ENCODE measurements around the gene ZFYVE9.

The ZFYVE9 gene

DNA sequence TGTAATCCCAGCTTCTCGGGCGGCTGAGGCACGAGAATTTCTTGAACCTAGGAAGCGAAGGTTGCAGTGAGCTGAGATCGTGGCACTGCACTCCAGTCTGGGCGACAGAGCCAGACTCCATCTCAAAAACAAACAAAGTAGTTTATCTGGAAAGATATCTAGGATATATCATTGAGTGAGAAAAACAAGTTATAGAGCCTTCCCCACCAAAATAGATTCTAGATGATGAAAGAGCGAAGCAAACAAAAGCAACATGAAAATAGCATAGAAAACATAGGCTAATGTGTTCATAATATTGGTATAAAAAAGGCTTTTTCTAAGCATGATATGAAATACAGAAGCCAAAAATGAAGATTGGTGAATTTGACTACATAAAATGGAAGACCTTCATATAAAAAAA, 52.1 kb downstream of the ZFYVE9 start:
- Histone ChIP-seq H3K4me2 (ENCODE audit: insufficient read depth, low read length) (no peak overlapping the region), H3K79me2 (ENCODE audit: insufficient read depth, low read length) (peaks cover 67% of the 10 kb centered on the region)

DNA sequence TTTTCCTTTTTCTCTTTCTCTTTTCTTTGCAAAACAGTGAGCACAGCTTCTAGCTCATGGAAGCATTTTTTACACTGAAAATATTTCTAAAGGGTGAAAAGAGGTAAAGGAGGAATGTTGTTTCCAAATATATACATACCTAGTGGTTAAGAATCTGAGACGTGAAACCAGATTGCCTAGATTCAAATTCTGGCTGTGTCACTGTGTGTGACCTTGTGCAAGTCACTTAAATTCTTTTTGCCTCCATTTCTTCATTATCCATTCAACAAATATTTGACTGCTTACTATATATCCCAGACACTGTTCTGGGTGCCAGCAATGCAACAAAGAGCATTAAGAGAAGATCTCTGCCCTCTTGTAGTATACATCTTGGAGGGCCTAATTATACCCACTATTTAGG, 53.3 kb downstream of the ZFYVE9 start:
- DNase-seq (no peak), ATAC-seq (ENCODE audit: insufficient read depth, low read depth) (no peak)
- peaks cover 70% of the 10 kb centered on the region for H3K79me2 ChIP-seq (ENCODE audit: insufficient read depth, low read length)
- no peak overlapping the region for H3K4me2 ChIP-seq (ENCODE audit: insufficient read depth, low read length)
- H3K27ac ChIP-seq (ENCODE audit: low read length), result no peak overlapping the region
- H3K27me3 ChIP-seq (ENCODE audit: insufficient read depth, low read length, poor library complexity), result no peaks in the 10 kb centered on the region
- H3K9me3 ChIP-seq (ENCODE audit: insufficient read depth, low read length, severe bottlenecking), result peaks cover 3% of the 10 kb centered on the region
- no peaks in the 10 kb centered on the region for H3K4me1 ChIP-seq (ENCODE audit: insufficient read depth, low read length)
- H4K20me1 ChIP-seq (ENCODE audit: insufficient read depth, low read length), result 0 out of 2 replicates have a peak, but pooled peaks cover 2% of the 10 kb centered on the region
- H3K36me3 ChIP-seq (ENCODE audit: insufficient read depth, low read length), result peaks cover 5% of the 10 kb centered on the region; the same call in 1 of the 2 replicates
- no peak for TF ChIP-seq EZH2 (IDR thresholded peaks at IDR 0.05; ENCODE audit: borderline replicate concordance, low read depth, low read length, severe bottlenecking)
- TF ChIP-seq CTCF (IDR thresholded peaks at IDR 0.05; ENCODE audit: borderline replicate concordance, extremely low read depth, low read length, poor library complexity, severe bottlenecking), result no peak
- no peak overlapping the region for H3K4me3 ChIP-seq (ENCODE audit: low read depth in 1 of 2, low read length in 2 of 2)
- no peak overlapping the region for H3K9ac ChIP-seq (ENCODE audit: low read depth, low read length)
- no peak overlapping the region for H2AFZ ChIP-seq (ENCODE audit: low read depth, low read length)

More for the DNA sequence above, 52.1 kb downstream of the ZFYVE9 start:
- no peaks in the 10 kb centered on the region for H3K27me3 ChIP-seq (ENCODE audit: insufficient read depth, low read length, poor library complexity)
- TF ChIP-seq CTCF (IDR thresholded peaks at IDR 0.05; ENCODE audit: borderline replicate concordance, extremely low read depth, low read length, poor library complexity, severe bottlenecking) (no peak), EZH2 (IDR thresholded peaks at IDR 0.05; ENCODE audit: borderline replicate concordance, low read depth, low read length, severe bottlenecking) (no peak)
- H4K20me1 ChIP-seq (ENCODE audit: insufficient read depth, low read length), result 0 out of 2 replicates have a peak, but pooled peaks cover 2% of the 10 kb centered on the region
- peaks cover 2% of the 10 kb centered on the region for H3K9me3 ChIP-seq (ENCODE audit: insufficient read depth, low read length, severe bottlenecking)
- DNase-seq, result no peak
- ATAC-seq (ENCODE audit: insufficient read depth, low read depth), result no peak
- no peak overlapping the region for H2AFZ ChIP-seq (ENCODE audit: low read depth, low read length)
- no peaks in the 10 kb centered on the region for H3K36me3 ChIP-seq (ENCODE audit: insufficient read depth, low read length)
- H3K4me3 ChIP-seq (ENCODE audit: low read depth in 1 of 2, low read length in 2 of 2), result no peak overlapping the region
- H3K9ac ChIP-seq (ENCODE audit: low read depth, low read length), result no peak overlapping the region
- no peaks in the 10 kb centered on the region for H3K4me1 ChIP-seq (ENCODE audit: insufficient read depth, low read length)
- no peak overlapping the region for H3K27ac ChIP-seq (ENCODE audit: low read length)

GRCh38 chr1:52203935-52204625, 62.2 kb downstream of the ZFYVE9 start:
- H3K4me2 ChIP-seq (ENCODE audit: insufficient read depth, low read length), result no peak overlapping the region
- no peak for ATAC-seq (ENCODE audit: insufficient read depth, low read depth)
- H3K27ac ChIP-seq (ENCODE audit: low read length), result no peak overlapping the region
- H3K9me3 ChIP-seq (ENCODE audit: insufficient read depth, low read length, severe bottlenecking), result peaks cover 8% of the 10 kb centered on the region
- no peak overlapping the region for H3K9ac ChIP-seq (ENCODE audit: low read depth, low read length)
- H3K27me3 ChIP-seq (ENCODE audit: insufficient read depth, low read length, poor library complexity), result no peaks in the 10 kb centered on the region
- H3K79me2 ChIP-seq (ENCODE audit: insufficient read depth, low read length), result peaks cover 66% of the 10 kb centered on the region
- peaks cover 5% of the 10 kb centered on the region; the same call in 1 of the 2 replicates for H3K36me3 ChIP-seq (ENCODE audit: insufficient read depth, low read length)
- TF ChIP-seq EZH2 (IDR thresholded peaks at IDR 0.05; ENCODE audit: borderline replicate concordance, low read depth, low read length, severe bottlenecking) (no peak), CTCF (IDR thresholded peaks at IDR 0.05; ENCODE audit: borderline replicate concordance, extremely low read depth, low read length, poor library complexity, severe bottlenecking) (no peak)
- no peak overlapping the region for H3K4me3 ChIP-seq (ENCODE audit: low read depth in 1 of 2, low read length in 2 of 2)
- H4K20me1 ChIP-seq (ENCODE audit: insufficient read depth, low read length), result no peaks in the 10 kb centered on the region
- H2AFZ ChIP-seq (ENCODE audit: low read depth, low read length), result no peak overlapping the region
- H3K4me1 ChIP-seq (ENCODE audit: insufficient read depth, low read length), result no peaks in the 10 kb centered on the region
- no peak for DNase-seq

Measured in DND-41 (cell line).